Measurements from ENCODE around the gene GNG12.

Gene GNG12

GRCh38 chr1:67777440-67777839 lies 55.8 kb downstream of the GNG12 start:
- no peak for DNase-seq

GRCh38 chr1:67777016-67777415 lies 56.3 kb downstream of the GNG12 start:
- DNase-seq = no peak

GRCh38 chr1:67773462-67773861 lies 59.8 kb downstream of the GNG12 start:
- DNase-seq = no peak

DNA sequence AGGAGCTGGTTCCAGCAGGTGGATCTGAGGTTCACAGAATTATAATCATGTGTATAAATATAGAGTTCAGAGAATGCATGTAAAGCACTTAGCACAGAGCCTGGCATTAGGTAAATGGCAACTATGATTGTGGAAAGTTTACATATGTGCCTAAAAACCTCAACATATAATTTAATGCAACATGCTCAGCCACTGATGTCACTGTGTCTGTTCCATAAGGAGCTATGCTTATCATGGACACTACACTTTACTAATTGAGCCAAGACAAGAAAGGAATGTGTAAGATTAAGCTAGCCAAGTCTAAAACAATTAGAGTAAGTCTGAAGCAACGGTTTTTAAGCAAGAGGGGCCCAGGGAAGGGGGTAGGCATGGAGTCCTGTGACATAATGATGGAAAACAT lies 61.5 kb downstream of the GNG12 start:
- no peak for DNase-seq

DNA sequence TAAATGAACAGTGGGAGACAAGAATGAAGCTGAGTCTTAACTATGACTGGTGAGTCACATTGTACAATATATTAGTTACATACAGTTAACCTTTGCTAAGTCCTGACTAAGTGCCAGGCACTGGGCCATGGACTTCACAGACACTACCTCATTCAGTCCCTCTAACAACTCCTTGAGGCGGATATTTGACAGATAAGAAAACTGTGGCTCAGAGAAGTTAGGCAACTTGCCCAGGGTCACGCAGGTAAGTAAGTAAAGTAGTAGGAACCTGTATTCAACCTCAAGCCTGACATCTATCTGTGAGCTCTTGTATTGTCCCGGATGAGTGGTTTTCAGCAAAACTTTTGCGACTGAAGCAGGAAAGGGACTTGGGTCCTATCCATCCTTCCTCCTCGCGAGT lies 62.1 kb downstream of the GNG12 start:
- no peak for DNase-seq

- DNase-seq = no peak
Measured at GRCh38 chr1:67769633-67770256, 63.5 kb downstream of the GNG12 start.

- DNase-seq = no peak
Measured at GRCh38 chr1:67768480-67768879, 64.8 kb downstream of the GNG12 start.

DNA sequence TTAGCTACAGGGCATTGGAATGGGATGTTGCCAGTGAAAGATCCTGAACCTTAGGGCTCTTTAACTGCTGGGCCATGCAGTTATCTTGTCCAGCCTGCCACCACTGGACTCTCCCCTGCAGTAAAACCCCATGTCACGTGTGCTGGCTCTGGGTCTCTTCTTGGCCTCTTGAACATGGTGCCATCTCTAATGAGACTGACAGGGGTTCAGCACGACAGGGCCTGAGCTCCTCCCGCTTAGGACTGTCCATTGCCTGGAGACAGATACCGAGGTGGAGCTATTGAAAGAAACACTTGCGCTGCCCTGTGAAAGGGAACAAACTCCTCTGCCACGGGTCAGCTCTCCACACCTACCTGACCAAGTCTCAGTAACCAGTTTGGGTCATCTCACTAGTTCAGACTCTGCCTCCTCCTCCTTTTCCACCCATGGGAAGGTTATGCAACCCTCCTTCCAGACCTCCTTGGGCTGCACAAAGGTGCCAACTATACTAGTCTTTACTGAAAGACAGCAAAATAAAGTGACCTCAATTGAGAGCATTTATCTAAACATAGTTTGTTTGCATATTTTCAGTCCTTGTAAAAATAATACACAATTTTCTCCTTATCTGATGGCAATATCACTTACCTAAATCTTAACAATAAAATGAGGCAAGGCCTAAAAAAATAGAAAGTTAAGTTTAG lies 66.0 kb downstream of the GNG12 start:
- no peak for DNase-seq

DNA sequence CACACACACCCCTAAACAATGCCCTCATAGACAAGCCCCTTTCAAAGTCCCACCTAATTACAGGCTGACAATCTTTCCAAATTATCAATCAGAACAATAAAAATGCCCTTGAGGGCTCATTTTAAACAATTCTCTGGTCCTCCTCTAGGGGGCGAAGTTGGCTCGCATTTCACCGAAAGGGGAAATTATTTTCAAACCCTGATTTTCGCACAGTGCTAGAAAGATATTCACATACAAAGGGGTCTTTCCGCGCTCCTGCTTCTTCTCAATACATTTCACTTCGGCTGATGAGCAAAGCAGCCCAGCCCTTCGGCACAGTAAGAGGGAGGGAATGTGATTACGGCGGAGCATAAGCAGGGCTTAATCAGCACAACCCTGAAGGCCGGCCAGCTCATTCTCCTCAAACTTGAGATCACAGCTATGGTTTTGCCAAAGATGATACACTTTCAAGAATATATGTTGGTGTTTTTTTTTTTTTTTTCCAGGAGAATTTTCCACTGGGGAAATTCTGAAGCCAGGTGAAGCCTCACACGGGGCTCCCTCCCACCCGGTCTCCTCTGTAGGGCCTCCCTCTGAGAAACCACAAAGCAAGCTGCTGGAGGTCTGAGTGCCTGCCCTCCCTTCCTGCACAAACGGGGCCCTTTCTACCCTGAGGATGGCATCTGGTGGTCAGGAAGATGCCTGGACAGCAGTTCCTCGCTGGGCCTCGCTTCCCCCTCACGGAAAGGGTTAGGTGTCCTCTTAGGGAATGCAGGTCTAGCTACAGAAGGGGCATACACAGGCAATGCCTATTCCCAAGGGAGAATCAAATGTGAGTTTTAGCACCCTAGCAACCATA lies 66.9 kb downstream of the GNG12 start:
- DNase-seq = no peak

- no peak for DNase-seq
Measured at GRCh38 chr1:67764633-67765032, 68.6 kb downstream of the GNG12 start.

GRCh38 chr1:67761730-67762129 lies 71.5 kb downstream of the GNG12 start:
- DNase-seq = no peak

GRCh38 chr1:67761091-67761490 lies 72.2 kb downstream of the GNG12 start:
- no peak for DNase-seq

- DNase-seq = peak; percentile 45
Measured at GRCh38 chr1:67760030-67760821, 73.0 kb downstream of the GNG12 start.

DNA sequence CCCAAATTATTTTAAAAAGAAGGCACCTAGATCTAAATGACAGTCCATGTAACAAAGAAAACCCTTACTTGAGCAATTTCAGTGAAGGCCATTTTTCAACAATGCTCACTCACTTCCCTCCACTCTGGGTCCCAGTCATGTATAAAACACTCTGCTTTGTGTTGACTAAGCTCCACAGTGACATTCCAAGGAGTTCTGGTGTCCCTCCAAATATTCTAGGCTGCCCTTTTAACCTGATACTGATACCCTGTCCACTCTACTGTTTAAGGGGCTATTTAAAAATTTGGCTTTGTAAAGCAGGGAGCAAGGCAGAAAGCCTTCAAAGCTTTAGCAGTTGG lies 73.6 kb downstream of the GNG12 start:
- no peak for DNase-seq

- DNase-seq = no peak
Measured at GRCh38 chr1:67759066-67759465, 74.2 kb downstream of the GNG12 start.

GRCh38 chr1:67755619-67756018 lies 77.6 kb downstream of the GNG12 start:
- no peak for DNase-seq

GRCh38 chr1:67755160-67755559 lies 78.1 kb downstream of the GNG12 start:
- no peak for DNase-seq

DNA sequence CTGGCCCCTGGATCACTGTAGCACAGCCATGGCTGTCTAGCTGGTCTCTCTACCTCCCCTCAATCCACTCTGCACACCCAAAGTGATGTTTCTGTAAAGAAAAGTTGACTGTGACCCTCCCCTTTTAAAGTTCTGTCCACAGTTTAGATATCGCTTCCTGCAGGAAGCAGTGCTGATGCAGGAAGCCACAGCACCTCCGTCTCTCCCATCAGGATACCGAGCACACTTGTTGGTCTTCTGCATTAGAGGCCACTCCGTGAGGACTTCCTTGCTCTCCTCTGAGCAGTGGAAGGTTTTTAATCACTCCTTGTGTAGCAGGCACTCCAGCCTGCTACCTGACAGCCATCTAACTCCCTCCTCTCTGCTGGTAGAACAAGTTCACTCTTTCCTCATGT lies 78.7 kb downstream of the GNG12 start:
- DNase-seq = no peak

DNA sequence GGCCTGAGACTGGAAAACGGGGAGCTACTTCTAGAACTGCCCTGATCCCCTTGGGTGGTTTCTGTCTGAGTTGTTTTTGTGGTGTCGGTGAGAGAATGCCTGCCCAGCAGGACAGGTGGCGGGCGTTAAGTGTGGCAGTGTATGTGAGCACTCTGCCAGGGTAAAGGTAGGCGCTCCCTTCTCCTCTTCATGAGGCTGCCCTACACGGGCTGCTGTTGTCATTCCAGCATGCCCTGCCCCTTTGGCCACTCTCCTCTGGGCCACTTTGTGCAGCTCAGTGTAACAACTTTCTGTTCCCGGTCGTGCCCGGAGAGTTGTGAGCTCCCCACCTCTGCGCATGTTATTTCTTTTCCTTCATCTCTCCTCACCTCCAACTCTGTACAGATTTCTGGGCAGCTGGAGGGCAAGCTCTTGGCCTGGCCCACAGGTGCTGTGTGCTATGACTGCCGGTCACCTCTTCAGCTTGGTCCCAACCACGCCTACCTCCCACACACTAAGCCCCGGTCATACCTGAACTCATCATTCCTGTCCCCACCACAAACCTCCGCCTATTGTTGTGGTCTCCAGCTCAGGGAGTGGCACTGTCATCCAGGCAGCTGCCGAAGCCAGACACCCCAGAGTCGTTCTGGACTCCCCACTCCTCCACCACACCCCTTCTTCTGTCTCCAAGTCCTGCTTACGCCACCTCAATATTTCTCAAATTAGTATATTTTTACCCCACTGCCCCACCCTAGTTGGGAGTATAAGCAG lies 79.3 kb downstream of the GNG12 start:
- DNase-seq = no peak

GRCh38 chr1:67752306-67752705 lies 81.0 kb downstream of the GNG12 start:
- DNase-seq = no peak

DNA sequence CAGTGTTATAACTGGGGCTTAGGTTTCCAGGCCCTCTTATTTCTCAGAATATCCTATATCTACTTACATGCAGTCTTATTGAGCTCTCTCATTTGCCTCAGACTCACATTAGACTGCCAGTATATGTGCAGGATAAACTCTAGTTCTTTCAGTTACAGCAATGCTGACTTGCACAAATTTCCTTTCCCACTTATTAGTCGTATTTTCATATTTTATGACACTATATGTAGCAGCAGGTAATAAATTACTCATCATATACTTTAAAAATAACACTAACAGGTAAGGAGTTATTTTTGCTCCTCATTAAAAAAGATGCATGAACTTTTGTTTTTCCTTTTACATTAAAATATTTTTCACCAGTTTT lies 82.6 kb downstream of the GNG12 start:
- DNase-seq = no peak

DNA sequence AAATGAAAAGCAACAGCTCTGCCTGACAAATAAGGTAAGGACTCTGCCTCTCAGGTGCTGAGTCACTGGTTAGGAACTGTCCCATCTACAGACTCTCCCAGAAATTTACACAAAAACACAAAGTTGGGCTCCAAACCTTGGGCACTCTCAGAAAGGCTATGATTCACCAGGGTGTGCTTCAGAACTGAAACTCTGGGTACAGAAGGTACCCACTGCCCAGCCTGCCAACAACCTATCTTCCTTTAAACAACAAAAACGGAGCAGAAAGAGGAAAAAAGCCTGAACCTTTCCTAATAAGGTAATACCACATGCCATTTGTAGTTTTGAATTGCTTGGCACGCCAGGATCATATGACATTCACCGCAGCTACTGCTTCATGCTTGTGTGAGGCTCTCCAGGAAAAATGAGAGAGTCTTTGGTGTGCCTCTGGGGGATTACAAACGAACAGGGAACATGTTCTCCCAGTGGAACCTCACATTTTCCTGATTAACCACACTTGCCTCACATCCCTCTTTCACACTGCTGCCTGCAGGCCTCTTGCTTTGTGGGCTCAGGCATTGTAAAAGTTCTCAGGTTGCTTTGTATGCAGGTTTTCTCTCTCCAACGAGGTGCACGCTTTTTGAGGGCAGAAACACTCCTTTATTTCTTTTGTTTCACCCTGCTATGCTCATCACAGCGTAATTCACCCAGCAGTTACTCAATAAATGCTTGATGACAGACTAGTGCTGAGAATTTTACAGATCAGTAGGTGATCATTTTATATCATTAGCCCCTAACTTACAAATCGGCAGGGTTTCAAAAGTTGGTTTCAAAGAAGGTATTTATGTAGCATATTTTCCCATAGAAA lies 83.2 kb downstream of the GNG12 start:
- DNase-seq = no peak

Measured in effector CD4-positive, alpha-beta T cell (primary cell).